Psoas muscle (tissue), 8 donors: Measurements from ENCODE around the gene TNNI3K. TPM values are rescaled to one million over a fixed set of nuclear protein-coding genes. Genes with fewer than 3 reads are reported as not detected.
A peak's percentile ranks its signal among the peaks of the same experiment; 100 is the strongest.

Experiments
- ATAC-seq, 4 donors: fragments of 200-7000 bp; cut with Tn5 transposase; one replicate each; pipeline ENCODE4 v1.9.1; 2020; ENCODE audit warnings: moderate library complexity in 3 of 4, mild to moderate bottlenecking in 2 of 4
- DNase-seq, 2 donors: peaks; one replicate each; pipeline ENCODE4 v3.0.0-alpha.2; 2020
- H3K27ac ChIP-seq: fragments of 200-600 bp; one replicate; pipeline ENCODE4 v1.8.0; 2022
- H3K27me3 ChIP-seq, 3 donors: fragments of 200-600 bp in 1 of 3; one replicate each; pipeline versions ENCODE4 v1.6.1 to v1.8.0; 2013 to 2022; ENCODE audit warnings: low read length in 2 of 3, mild to moderate bottlenecking in 2 of 3, moderate library complexity in 1 of 3; ENCODE audit not compliant: insufficient read depth in 3 of 3
- H3K36me3 ChIP-seq, 2 donors: fragments of 200-600 bp in 1 of 2; one replicate each; pipeline versions ENCODE4 v1.6.1 to v1.8.0; 2013 to 2022; ENCODE audit warnings: low read depth in 1 of 2, mild to moderate bottlenecking in 1 of 2, moderate library complexity in 1 of 2; ENCODE audit not compliant: insufficient read depth in 1 of 2
- H3K4me1 ChIP-seq: fragments of 200-600 bp; one replicate; pipeline ENCODE4 v1.8.0; 2022
- H3K4me3 ChIP-seq: fragments of 200-600 bp; one replicate; pipeline ENCODE4 v1.8.0; 2022; ENCODE audit warnings: mild to moderate bottlenecking
- H3K9me3 ChIP-seq: fragments of 200-600 bp; one replicate; pipeline ENCODE4 v1.8.0; 2022
- WGBS, 3 donors: extraction: QIAGEN DNeasy Blood & Tissue Kit; methylation state at CpG; one replicate each; pipeline versions ENCODE4 v1.1.6 to v1.1.7; 2013; 5-methylcytosine and 5-hydroxymethylcytosine counted together
- intact Hi-C, 2 donors: fragments of 100-400 bp; cut with DNase I; formaldehyde crosslinking; loops; one replicate each; pipeline versions ENCODE4 v1.11.0 to v1.14.2; 2022
- polyA plus RNA-seq, 3 donors: library from polyadenylated mRNA; stranded (reverse); fragments of 200-250 nt; gene quantifications; one replicate each; pipeline ENCODE4 v1.2.3, GENCODE V29; 2013
- total RNA-seq, 4 donors: library from RNA; stranded (reverse); fragmentation: NEBNext Ultra II Directional in 2 of 4; extraction: Animal tissue kit (Norgen Biotek cat#: 25700) in 2 of 4; gene quantifications; one replicate each; pipeline versions ENCODE4 v1.2.1 to v1.2.4, GENCODE V29; 2021 to 2023
- TF ChIP-seq, protein P1 (sequence below): fragments of 200-600 bp; IDR thresholded peaks from one replicate; pipeline ENCODE4 v1.8.0; 2022; ENCODE audit warnings: antibody characterized with exemption
- donor health status: healthy with polysubstance abuse.
- donor health status: DM: no; HTN: no; CAD: no; lungs with moderate emphysema.
- donor health status: Bipolar disorder and iron deficiency.
- donor health status: healthy.
- donor health status: DM: yes; HTN: yes; CAD: no.
- donor health status: DM: no; HTN: no; CAD: no.
- donor health status: DM: no; HTN: no; CAD: no.
- donor health status: DM: yes; HTN: yes; CAD: no.

TNNI3K gene
- total and polyA plus RNA-seq, 7 donors = 0.12 to 2.4 (median 1.2) TPM

- no peaks in the 10 kb centered on the region for H3K27me3 ChIP-seq
- no peak overlapping the region for H3K27ac ChIP-seq
- H3K36me3 ChIP-seq = no peaks in the 10 kb centered on the region
- peak in 2 of 4 donors; percentile 52 to 66 for ATAC-seq
- H3K9me3 ChIP-seq = no peaks in the 10 kb centered on the region
- H3K4me3 ChIP-seq = no peak overlapping the region
- intact Hi-C loops = no loop called here
- TF ChIP-seq, protein P1, sequence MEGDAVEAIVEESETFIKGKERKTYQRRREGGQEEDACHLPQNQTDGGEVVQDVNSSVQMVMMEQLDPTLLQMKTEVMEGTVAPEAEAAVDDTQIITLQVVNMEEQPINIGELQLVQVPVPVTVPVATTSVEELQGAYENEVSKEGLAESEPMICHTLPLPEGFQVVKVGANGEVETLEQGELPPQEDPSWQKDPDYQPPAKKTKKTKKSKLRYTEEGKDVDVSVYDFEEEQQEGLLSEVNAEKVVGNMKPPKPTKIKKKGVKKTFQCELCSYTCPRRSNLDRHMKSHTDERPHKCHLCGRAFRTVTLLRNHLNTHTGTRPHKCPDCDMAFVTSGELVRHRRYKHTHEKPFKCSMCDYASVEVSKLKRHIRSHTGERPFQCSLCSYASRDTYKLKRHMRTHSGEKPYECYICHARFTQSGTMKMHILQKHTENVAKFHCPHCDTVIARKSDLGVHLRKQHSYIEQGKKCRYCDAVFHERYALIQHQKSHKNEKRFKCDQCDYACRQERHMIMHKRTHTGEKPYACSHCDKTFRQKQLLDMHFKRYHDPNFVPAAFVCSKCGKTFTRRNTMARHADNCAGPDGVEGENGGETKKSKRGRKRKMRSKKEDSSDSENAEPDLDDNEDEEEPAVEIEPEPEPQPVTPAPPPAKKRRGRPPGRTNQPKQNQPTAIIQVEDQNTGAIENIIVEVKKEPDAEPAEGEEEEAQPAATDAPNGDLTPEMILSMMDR = peak; percentile 55
- DNase-seq = peak in 1 of 2 donors; percentile 40
- no peaks in the 10 kb centered on the region for H3K4me1 ChIP-seq
- 32 to 40% (median 37%) methylated on average over 15 of the region's 15 CpGs for WGBS, 3 donors
These were observed 269.1 kb downstream of the TNNI3K start for GRCh38 chr1:74504125-74504932.

GRCh38 chr1:74504933-74505512, 269.8 kb downstream of the TNNI3K start:
- Histone ChIP-seq H3K4me3 (no peak overlapping the region), H3K27ac (no peak overlapping the region), H3K4me1 (no peaks in the 10 kb centered on the region), H3K36me3 (no peaks in the 10 kb centered on the region), H3K27me3 (no peaks in the 10 kb centered on the region), H3K9me3 (no peaks in the 10 kb centered on the region)
- intact Hi-C loops = no loop called here
- WGBS, 3 donors = 58 to 66% (median 66%) methylated on average over 11 of the region's 11 CpGs
- ATAC-seq (no peak), DNase-seq (no peak)
- TF ChIP-seq, protein P1 = no peak

DNA sequence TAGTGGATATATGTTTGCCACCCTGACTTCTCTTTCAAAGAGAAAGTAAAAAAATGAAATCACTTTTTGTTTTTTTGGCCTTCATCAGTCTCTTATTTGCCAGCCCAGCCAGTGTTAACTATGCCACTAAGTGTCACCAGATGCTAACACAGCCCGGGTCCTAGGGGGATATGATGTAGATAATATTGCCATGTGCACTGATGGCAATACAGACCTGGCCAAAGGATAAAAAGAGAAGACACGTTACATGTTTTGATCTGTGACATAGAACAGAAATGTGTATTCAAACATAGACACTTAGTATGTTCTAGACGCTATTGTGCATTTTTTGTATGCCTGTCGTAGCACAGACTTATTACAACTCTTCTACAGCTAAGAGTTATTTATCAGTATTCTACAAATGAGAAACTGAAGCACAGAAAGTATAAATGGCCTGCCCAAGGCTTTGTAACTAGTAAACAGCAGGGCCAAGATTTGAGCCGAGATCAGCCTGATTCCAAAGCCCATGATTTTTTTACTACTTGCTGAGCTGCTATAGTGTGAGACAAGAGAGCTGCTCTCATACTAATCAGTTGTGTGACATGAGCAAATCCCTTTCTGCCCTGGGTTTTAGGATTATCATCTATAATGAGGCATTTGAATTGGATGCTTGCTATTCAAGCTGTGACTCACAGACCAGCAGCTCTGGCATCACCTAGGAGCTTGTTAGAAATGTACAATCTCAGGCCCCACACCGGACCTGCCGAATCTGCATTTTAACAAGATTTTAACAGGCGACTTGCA, 270.9 kb downstream of the TNNI3K start:
- WGBS, 3 donors = 67 to 73% (median 71%) methylated on average over 8 of the region's 8 CpGs
- Histone ChIP-seq H3K27me3 (no peaks in the 10 kb centered on the region), H3K36me3 (no peaks in the 10 kb centered on the region), H3K4me3 (no peak overlapping the region), H3K9me3 (no peaks in the 10 kb centered on the region), H3K4me1 (no peaks in the 10 kb centered on the region), H3K27ac (no peak overlapping the region)
- DNase-seq = no peak
- intact Hi-C loops = no loop called here
- ATAC-seq = no peak
- TF ChIP-seq, protein P1 = no peak

DNA sequence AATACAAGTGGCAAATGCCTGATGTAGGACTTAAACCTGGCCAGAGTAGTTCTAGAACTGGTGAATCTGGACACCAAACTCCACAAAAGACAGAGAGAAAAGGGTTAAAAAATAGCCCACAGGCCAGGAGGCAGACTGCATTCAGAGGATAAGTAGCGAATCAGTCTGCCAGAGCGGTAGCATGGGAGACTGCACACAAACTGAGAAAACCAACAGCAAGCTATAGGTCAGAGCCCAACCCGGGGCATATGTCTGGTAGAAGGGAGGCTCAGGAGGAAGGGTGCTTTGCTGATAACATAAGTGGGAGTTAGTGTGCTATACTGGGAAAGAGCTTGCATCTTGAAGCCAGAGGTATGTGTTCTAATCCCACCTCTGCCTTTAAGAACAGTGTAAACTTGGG, 273.3 kb downstream of the TNNI3K start:
- intact Hi-C loops = no loop called here
- DNase-seq (no peak), ATAC-seq (no peak)
- no peak overlapping the region for H3K4me3 ChIP-seq
- H3K27me3 ChIP-seq = no peaks in the 10 kb centered on the region
- no peak overlapping the region for H3K27ac ChIP-seq
- 12 to 19% (median 16%) methylated on average over 3 of the region's 3 CpGs for WGBS, 3 donors
- H3K36me3 ChIP-seq = no peaks in the 10 kb centered on the region
- H3K9me3 ChIP-seq = no peaks in the 10 kb centered on the region
- TF ChIP-seq, protein P1 = no peak
- H3K4me1 ChIP-seq = no peaks in the 10 kb centered on the region
